Central memory CD4-positive, alpha-beta T cell (primary cell): ENCODE data around the gene EN1.

ENCODE experiments used
- DNase-seq: peaks from one replicate; pipeline ENCODE4 v3.0.0; 2022

The EN1 gene

GRCh38 chr2:118855451-118856279, 8.2 kb upstream of the EN1 start:
- DNase-seq = peak; percentile 73

DNA sequence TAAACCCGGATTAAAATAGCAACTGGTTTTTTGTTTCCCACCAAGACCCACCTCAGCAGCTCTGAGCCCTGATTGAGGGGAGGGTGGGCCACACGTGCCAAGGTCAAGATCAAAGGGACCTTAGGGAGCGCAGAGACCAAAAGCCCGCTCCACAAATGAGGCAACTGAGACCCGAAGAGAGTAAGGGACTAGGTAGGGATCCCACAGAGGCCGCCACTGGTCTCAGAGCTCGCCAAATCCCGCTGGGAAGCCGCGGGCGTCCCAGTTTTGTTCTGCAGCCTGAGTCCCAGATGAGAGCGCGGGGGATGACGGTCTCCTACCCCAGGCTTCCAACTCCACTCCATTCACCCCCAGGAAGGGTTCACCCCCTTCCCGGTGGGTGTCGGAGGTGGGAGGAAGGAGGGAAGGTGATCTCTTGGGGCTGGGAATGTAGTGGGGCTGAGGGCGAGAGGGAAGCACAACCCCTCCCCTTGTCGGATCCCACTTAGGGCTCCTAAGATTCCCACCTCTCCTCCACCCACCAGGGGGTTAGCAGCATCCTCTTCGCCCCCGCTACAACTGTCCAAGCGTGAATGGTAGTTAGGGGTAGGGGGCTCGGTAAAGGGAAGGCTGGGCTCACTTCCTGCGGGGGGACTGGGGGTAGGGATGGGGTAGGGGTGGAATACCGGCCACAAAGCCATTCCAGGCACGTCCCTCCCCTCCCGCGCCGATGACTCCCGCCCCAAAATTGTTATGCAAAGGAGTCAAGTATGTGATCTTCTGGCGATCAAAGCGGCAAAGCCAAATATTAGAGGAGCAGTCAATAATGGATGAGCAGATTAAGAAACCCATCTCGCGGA, 7.3 kb upstream of the EN1 start:
- DNase-seq = no peak

GRCh38 chr2:118853651-118854291, 6.3 kb upstream of the EN1 start:
- DNase-seq = no peak

DNA sequence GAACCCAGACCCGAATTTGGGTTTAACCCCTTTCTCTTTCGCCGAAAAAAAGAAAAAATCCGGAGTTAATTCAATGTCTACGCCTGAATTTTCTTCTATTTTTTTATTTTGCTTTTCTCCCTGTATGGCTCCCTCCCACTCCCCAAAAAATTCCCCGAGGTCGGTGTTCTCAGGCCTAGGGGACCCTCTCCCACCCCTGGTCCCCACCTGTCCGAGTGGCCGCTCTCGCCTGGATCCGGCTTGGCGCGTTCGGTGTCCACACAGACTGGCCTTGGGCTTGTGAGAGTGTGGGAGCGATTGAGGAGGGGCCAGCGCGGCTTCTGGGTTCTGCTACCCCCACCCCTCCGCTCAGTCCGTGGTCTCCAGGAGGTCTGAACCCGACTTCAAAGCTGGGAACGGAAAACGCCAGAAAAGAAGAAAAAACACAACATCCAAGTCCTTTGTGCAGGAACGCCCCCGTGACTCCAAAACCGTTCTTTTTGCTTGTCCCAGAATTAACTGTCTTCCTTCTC, 5.7 kb upstream of the EN1 start:
- no peak for DNase-seq

GRCh38 chr2:118852605-118853128, 5.2 kb upstream of the EN1 start:
- no peak for DNase-seq

DNA sequence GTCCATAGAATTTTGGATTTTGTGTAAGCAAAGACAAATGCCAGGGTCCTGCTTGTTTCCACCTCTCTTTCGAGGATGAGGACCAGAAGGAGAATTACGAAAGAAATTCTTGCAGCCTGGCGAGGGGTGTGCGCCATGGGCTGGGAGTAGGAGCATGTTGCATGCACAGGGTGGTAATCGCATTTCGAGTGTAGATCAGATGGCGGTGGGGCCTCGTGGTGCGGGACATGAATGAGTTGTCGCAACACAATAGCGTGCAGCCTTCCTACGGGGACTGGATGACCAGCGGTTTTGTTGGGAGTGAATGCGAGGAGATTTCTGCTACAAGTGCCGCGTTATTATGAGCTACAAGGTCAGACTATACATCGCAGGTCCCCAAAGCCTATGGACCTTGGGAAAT, 4.2 kb upstream of the EN1 start:
- no peak for DNase-seq

- no peak for DNase-seq
Observed at GRCh38 chr2:118850901-118851415, 3.5 kb upstream of the EN1 start.

DNA sequence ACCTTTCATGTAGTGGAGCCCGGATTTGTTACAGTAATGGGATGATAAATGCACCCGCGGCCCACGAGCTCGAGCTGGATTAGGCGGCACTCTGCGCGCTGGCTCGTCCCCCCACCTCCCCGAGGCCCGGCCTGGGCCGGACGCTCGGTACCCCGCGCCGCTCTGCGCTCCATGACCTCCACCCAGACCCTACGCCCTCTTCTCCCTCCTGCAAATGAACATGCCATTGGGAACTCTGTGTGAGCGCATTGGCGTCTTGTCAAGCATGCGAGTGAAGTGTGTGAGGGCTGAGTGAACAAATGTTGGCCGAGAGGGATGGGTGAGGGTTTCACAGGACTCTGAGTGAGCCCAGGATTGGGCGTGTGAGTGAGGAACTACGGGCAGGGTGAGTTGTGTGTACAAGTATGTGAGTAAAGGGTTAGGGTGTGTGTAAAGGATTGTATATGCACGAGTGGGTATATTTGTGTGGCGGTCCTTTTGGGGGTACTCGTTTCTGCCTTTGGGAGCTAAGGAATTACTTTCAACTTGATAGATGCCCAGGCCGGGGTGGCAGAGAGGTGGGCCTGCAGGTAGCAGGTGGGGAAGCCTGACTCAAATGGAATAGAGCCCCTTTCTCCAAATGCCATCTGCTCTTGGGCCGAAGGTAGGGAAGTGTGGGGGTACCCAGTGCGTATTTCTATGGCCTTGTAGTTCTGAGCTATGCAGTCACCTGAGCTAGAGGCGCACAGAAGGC, 2.9 kb upstream of the EN1 start:
- no peak for DNase-seq

DNA sequence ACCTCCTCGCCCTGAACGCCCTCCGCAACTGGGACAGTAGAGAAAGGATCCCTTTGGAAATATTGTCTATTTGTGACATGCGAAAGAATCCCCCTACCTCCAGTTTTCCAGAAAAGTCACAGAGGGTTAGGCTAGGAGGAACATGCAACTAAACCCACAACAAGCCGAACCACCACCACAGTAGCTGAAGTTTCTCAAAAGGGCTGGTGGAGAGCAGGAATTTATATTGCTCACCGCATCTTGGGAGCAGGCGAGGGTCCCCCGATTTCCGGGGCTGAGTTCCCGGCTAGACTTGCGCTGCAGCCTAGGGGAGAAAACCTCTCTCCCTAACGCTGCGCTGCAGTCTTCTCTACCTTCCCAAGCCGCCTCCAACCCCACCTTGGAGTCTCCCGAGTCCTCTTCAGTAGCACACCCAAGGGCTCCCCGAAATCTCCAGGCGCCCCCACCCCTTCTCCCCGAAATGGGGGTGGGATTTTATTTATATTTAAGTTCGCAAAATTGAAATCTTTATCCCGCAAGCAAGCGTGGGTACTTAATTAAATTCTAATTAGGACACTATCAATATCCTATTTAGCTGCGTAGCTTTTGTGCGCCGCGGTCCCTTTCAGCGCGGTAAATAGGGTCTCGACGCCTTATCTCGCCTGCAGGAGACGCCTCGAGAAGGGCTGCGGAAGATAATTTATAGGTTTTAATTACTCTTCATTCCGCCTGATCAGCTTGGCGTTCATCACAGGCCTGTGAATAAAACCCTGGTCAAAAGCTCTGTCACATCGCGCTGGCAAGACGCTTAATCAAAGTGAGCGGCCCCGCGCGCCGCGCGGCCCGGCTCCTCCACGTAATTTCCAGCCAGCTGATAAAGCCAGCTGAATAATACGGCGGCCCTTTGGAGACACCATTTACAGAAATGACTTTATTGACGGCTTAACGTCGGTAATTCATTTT, 2.0 kb upstream of the EN1 start:
- DNase-seq = no peak

GRCh38 chr2:118848381-118849225, 1.2 kb upstream of the EN1 start:
- DNase-seq = no peak

DNA sequence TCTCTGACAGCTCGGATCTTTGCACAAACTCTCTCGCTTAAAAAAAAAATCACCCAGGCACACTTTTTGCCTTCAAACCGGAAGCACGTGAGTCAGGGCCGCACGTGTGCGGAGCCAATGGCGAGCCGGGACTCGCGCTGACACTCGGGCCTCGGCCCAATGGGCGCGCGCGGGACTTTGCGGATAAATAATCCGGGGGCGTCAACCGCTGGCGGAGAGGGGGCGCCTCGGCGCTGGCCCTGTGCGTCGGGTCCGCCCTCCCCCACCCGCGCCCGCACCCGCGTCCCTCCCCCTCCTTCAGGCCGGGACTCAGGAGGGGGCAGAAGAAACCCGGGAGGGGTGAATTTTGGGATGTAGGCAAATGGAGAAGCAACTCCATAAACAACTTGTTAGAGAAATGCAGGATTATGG, 319 bp upstream of the EN1 start:
- no peak for DNase-seq

- no peak for DNase-seq
Observed at GRCh38 chr2:118846442-118846952, 951 bp downstream of the EN1 start.

- no peak for DNase-seq
Observed at GRCh38 chr2:118845522-118846441, 1.7 kb downstream of the EN1 start.

DNA sequence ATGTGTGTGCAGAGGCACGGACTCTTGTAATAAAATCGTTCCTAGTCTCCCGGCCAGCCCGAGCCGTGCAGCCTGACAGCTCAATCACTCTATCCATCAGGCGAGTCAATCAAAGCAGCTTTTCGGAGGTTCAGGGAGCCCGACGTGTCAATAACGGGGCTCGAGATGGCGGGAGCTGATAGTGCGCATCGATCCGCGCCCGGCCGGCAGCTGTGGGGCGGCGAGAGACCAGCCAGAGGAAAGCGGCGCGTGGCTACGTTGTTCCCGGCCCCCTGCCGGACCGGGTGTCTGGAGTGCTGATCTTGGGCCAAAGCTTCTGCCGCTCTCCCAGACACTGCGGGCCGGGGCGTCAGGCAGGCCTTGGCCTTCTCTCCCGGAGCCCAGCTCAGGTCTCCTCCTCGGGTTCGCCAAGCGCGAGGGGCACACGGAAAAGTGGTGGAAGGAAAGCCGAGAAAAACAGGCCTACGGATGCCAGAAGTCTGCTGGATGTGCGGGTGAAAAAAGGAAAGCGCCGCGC, 2.4 kb downstream of the EN1 start:
- DNase-seq = no peak

GRCh38 chr2:118844261-118845004, 3.0 kb downstream of the EN1 start:
- no peak for DNase-seq

DNA sequence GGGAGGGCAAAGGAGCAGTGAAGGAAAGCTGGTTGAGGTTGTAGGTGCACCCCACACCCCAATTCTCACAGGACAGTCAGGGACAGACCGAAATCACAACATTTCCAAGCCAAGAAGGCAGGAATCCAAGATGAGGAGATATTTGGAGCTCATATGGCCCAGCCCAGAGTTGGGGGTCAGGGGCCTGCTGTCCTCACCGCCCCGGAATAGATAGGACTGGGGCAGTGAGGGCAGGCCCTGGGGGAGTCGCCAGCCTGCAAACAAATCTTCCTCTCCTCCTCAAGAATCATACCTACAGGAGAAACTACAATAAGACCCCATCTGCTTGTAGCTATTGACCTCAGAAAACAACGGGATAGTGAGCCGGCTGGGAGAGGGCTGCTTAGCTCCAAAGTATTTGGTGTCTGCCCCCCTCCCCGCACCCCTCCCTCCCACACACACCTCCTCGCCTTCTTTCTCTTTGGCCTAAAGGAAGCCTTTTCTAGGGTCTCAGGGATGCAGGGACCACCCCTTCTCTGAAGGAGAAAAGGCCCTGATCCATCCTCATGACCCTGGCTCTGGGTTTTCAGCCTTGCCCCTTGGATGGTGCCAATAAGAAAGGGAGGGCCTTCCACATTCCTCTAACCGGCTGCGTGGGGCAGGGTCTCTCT, 3.8 kb downstream of the EN1 start:
- no peak for DNase-seq
